Epidermal melanocyte (primary cell): Measurements from ENCODE around the gene SPARCL1.
"Not testable (repeated sequence)": the region's sequence is repeated elsewhere in the genome, so short reads cannot be mapped to it uniquely, and the experiment has no call there.

Experiments
- DNase-seq: peaks from one replicate; pipeline ENCODE4 v3.0.0; 2011; ENCODE audit warnings: low spot score; ENCODE audit not compliant: insufficient read length

Gene SPARCL1

GRCh38 chr4:87502580-87503238 is 26.5 kb downstream of the SPARCL1 start:
- no peak for DNase-seq

GRCh38 chr4:87500092-87500462 is 29.1 kb downstream of the SPARCL1 start:
- DNase-seq = no peak

GRCh38 chr4:87499403-87500091 is 29.6 kb downstream of the SPARCL1 start:
- DNase-seq = no peak

- DNase-seq = no peak
Observed at GRCh38 chr4:87498446-87498900, 30.7 kb downstream of the SPARCL1 start.

GRCh38 chr4:87497578-87497977 is 31.6 kb downstream of the SPARCL1 start:
- DNase-seq = no peak

- no peak for DNase-seq
Observed at GRCh38 chr4:87497159-87497558, 32.0 kb downstream of the SPARCL1 start.

GRCh38 chr4:87493115-87493514 is 36.1 kb downstream of the SPARCL1 start:
- DNase-seq = no peak

- not testable (repeated sequence) for DNase-seq
Observed at GRCh38 chr4:87491851-87492250, 37.3 kb downstream of the SPARCL1 start.

- DNase-seq = no peak
Observed at GRCh38 chr4:87491436-87491835, 37.7 kb downstream of the SPARCL1 start.

GRCh38 chr4:87490664-87491369 is 38.4 kb downstream of the SPARCL1 start:
- no peak for DNase-seq

- DNase-seq = no peak
Observed at GRCh38 chr4:87489678-87490077, 39.5 kb downstream of the SPARCL1 start.

- not testable (repeated sequence) for DNase-seq
Observed at GRCh38 chr4:87488666-87489065, 40.5 kb downstream of the SPARCL1 start.

GRCh38 chr4:87483247-87483646 is 45.9 kb downstream of the SPARCL1 start:
- DNase-seq = not testable (repeated sequence)

- DNase-seq = no peak
Observed at GRCh38 chr4:87481377-87481776, 47.8 kb downstream of the SPARCL1 start.

GRCh38 chr4:87478732-87479250 is 50.4 kb downstream of the SPARCL1 start:
- DNase-seq = no peak

- no peak for DNase-seq
Observed at GRCh38 chr4:87476934-87477333, 52.2 kb downstream of the SPARCL1 start.

GRCh38 chr4:87469390-87469789 is 59.8 kb downstream of the SPARCL1 start:
- DNase-seq = no peak

GRCh38 chr4:87465739-87466366 is 63.3 kb downstream of the SPARCL1 start:
- peak; percentile 23 for DNase-seq

GRCh38 chr4:87462102-87462501 is 67.1 kb downstream of the SPARCL1 start:
- DNase-seq = no peak

GRCh38 chr4:87461281-87461700 is 67.9 kb downstream of the SPARCL1 start:
- DNase-seq = no peak

- DNase-seq = no peak
Observed at GRCh38 chr4:87458913-87459312, 70.3 kb downstream of the SPARCL1 start.

- DNase-seq = no peak
Observed at GRCh38 chr4:87451537-87451936, 77.6 kb downstream of the SPARCL1 start.
